ENCODE measurements around the gene VAV3. TPM values are rescaled to one million over a fixed set of nuclear protein-coding genes. Genes with fewer than 3 reads are reported as not detected.
"Not testable (repeated sequence)": the region's sequence is repeated elsewhere in the genome, so short reads cannot be mapped to it uniquely, and the experiment has no call there.

Gene VAV3
- total and polyA plus RNA-seq, 11 donors, result 0.57 to 8.3 (median 1.9) TPM

- ATAC-seq (no peak), DNase-seq (no peak)
- H3K9me3 ChIP-seq, result no peaks in the 10 kb centered on the region
- intact Hi-C loops (cut with DNase I), result no loop called here
- no peaks in the 10 kb centered on the region for H3K36me3 ChIP-seq
- H3K4me3 ChIP-seq, result no peak overlapping the region
- no peaks in the 10 kb centered on the region for H3K27me3 ChIP-seq
- no peak overlapping the region for H3K27ac ChIP-seq
- 93 to 96% (median 95%) methylated on average over 2 of the region's 2 CpGs for WGBS, 4 donors
- H3K4me1 ChIP-seq, result no peaks in the 10 kb centered on the region
- TF ChIP-seq CTCF (IDR thresholded peaks at IDR 0.05), result no peak
- TF ChIP-seq POLR2A (IDR thresholded peaks at IDR 0.05), result no peak
Measured at GRCh38 chr1:107727866-107728265, 237.1 kb downstream of the VAV3 start.

GRCh38 chr1:107726860-107727259, 238.1 kb downstream of the VAV3 start:
- DNase-seq (no peak), ATAC-seq (no peak)
- 78 to 80% (median 80%) methylated on average over 2 of the region's 2 CpGs for WGBS, 4 donors
- no peaks in the 10 kb centered on the region for H3K27me3 ChIP-seq
- TF ChIP-seq POLR2A (IDR thresholded peaks at IDR 0.05) (no peak), CTCF (IDR thresholded peaks at IDR 0.05) (no peak)
- no peak overlapping the region for H3K27ac ChIP-seq
- intact Hi-C loops (cut with DNase I), result no loop called here
- no peak overlapping the region for H3K4me3 ChIP-seq
- no peaks in the 10 kb centered on the region for H3K4me1 ChIP-seq
- no peaks in the 10 kb centered on the region for H3K36me3 ChIP-seq
- no peaks in the 10 kb centered on the region for H3K9me3 ChIP-seq

GRCh38 chr1:107724648-107725047, 240.3 kb downstream of the VAV3 start:
- 71 to 79% (median 75%) methylated on average over 1 of the region's 1 CpG for WGBS, 4 donors
- DNase-seq, result no peak
- no peak for TF ChIP-seq POLR2A (IDR thresholded peaks at IDR 0.05)
- no peaks in the 10 kb centered on the region for H3K9me3 ChIP-seq
- no peak overlapping the region for H3K4me3 ChIP-seq
- intact Hi-C loops (cut with DNase I), result no loop called here
- no peaks in the 10 kb centered on the region for H3K27me3 ChIP-seq
- no peak for ATAC-seq
- no peaks in the 10 kb centered on the region for H3K36me3 ChIP-seq
- no peak overlapping the region for H3K27ac ChIP-seq
- no peaks in the 10 kb centered on the region for H3K4me1 ChIP-seq

- H3K27me3 ChIP-seq; H3K36me3 ChIP-seq; H3K4me3 ChIP-seq; DNase-seq; H3K4me1 ChIP-seq; H3K27ac ChIP-seq; intact Hi-C loops (cut with DNase I); H3K9me3 ChIP-seq; ATAC-seq: not testable (repeated sequence)
- 93 to 96% (median 95%) methylated on average over 4 of the region's 4 CpGs for WGBS, 4 donors
Measured at GRCh38 chr1:107720210-107720609, 244.8 kb downstream of the VAV3 start.

- TF ChIP-seq CTCF (IDR thresholded peaks at IDR 0.05), result no peak
- H3K9me3 ChIP-seq, result peaks cover 0 to 12% (median 0%) of the 10 kb centered on the region in 12 donors
- DNase-seq (no peak), ATAC-seq (no peak)
- H3K36me3 ChIP-seq, result peaks cover 0 to 1% (median 0%) of the 10 kb centered on the region in 9 donors
- H3K27ac ChIP-seq, result no peak overlapping the region
- H3K4me1 ChIP-seq, result no peaks in the 10 kb centered on the region
- H3K4me3 ChIP-seq, result no peak overlapping the region
- intact Hi-C loops (cut with DNase I), result no loop called here
- H3K27me3 ChIP-seq, result no peaks in the 10 kb centered on the region
Measured at GRCh38 chr1:107710005-107710404, 255.0 kb downstream of the VAV3 start.

Data from heart left ventricle (tissue), 16 donors.